Mesenchymal stem cell (in vitro differentiated cells and primary cell): ENCODE data around the gene HTR3B.
A peak's percentile ranks its signal among the peaks of the same experiment; 100 is the strongest.

ENCODE experiments used
- DNase-seq: peaks from one replicate; pipeline ENCODE4 v3.0.0-alpha.2; 2013
- H2AFZ ChIP-seq: one replicate; pipeline ENCODE4 v1.6.1; 2013; ENCODE audit warnings: low read depth, mild to moderate bottlenecking, control low read depth, inconsistent platforms, low read length, moderate library complexity
- H2AK5ac ChIP-seq: 2 replicates; pipeline ENCODE4 v1.6.1; 2013; ENCODE audit warnings: low read length, moderate library complexity, mild to moderate bottlenecking, inconsistent platforms; ENCODE audit not compliant: severe bottlenecking
- H2BK120ac ChIP-seq: one replicate; pipeline ENCODE4 v1.6.1; 2013; ENCODE audit warnings: low read depth, mild to moderate bottlenecking, inconsistent platforms, low read length, moderate library complexity
- H2BK12ac ChIP-seq, 2 experiments: one replicate each; pipeline ENCODE4 v1.6.1; 2013; ENCODE audit warnings: inconsistent platforms in 2 of 2, low read length in 2 of 2, mild to moderate bottlenecking in 2 of 2, moderate library complexity in 2 of 2, control low read depth in 1 of 2
- H2BK15ac ChIP-seq: one replicate; pipeline ENCODE4 v1.6.1; 2013; ENCODE audit warnings: mild to moderate bottlenecking, low read depth, inconsistent platforms; ENCODE audit not compliant: poor library complexity, severe bottlenecking
- H2BK5ac ChIP-seq: 2 replicates; pipeline ENCODE4 v1.6.1; 2013; ENCODE audit warnings: low read depth, mild to moderate bottlenecking, low read length, control low read depth, inconsistent platforms; ENCODE audit not compliant: poor library complexity, severe bottlenecking
- H3K14ac ChIP-seq, 2 experiments: one replicate each; pipeline ENCODE4 v1.6.1; 2013; ENCODE audit warnings: inconsistent platforms in 2 of 2, low read length in 2 of 2, control low read depth in 1 of 2, mild to moderate bottlenecking in 1 of 2, moderate library complexity in 1 of 2
- H3K18ac ChIP-seq, 2 experiments: one replicate each; pipeline ENCODE4 v1.6.1; 2013; ENCODE audit warnings: inconsistent platforms in 2 of 2, low read length in 2 of 2, control low read depth in 1 of 2, low read depth in 1 of 2, mild to moderate bottlenecking in 1 of 2
- H3K23ac ChIP-seq, 2 experiments: one replicate each; pipeline ENCODE4 v1.6.1; 2013; ENCODE audit warnings: inconsistent platforms in 2 of 2, low read length in 2 of 2, mild to moderate bottlenecking in 2 of 2, moderate library complexity in 2 of 2, control low read depth in 1 of 2
- H3K27ac ChIP-seq: 2 replicates; pipeline ENCODE4 v1.5.1; 2013; ENCODE audit warnings: mild to moderate bottlenecking, moderate library complexity, low read length, control low read depth, inconsistent platforms; ENCODE audit not compliant: poor library complexity, severe bottlenecking
- H3K27me3 ChIP-seq, 2 experiments: 2 replicates each; pipeline versions ENCODE4 v1.6.1 to v1.7.0; 2013; ENCODE audit warnings: low read length in 2 of 2, mild to moderate bottlenecking in 2 of 2, moderate library complexity in 2 of 2, control low read depth in 1 of 2, inconsistent platforms in 1 of 2; ENCODE audit not compliant: control insufficient read depth in 1 of 2, insufficient read depth in 1 of 2
- H3K36me3 ChIP-seq, 2 experiments: 2 replicates each; pipeline versions ENCODE4 v1.6.1 to v1.7.0; 2013; ENCODE audit warnings: low read length in 2 of 2, control low read depth in 1 of 2, inconsistent platforms in 1 of 2, low read depth in 1 of 2, mild to moderate bottlenecking in 1 of 2; ENCODE audit not compliant: insufficient read depth in 2 of 2, control insufficient read depth in 1 of 2
- H3K4ac ChIP-seq, 2 experiments: one replicate each; pipeline ENCODE4 v1.6.1; 2013; ENCODE audit warnings: inconsistent platforms in 2 of 2, low read length in 2 of 2, mild to moderate bottlenecking in 2 of 2, moderate library complexity in 2 of 2, control low read depth in 1 of 2, low read depth in 1 of 2
- H3K4me1 ChIP-seq: 2 replicates; pipeline ENCODE4 v1.6.1; 2013; ENCODE audit warnings: low read depth, low read length, control low read depth; ENCODE audit not compliant: control insufficient read depth, insufficient read depth
- H3K4me2 ChIP-seq: 2 replicates; pipeline ENCODE4 v1.6.1; 2013; ENCODE audit warnings: low read length, mild to moderate bottlenecking, inconsistent platforms; ENCODE audit not compliant: poor library complexity, severe bottlenecking
- H3K4me3 ChIP-seq, 2 experiments: 2 replicates each; pipeline versions ENCODE4 v1.5.1 to v1.7.0; 2013; ENCODE audit warnings: low read length in 2 of 2, mild to moderate bottlenecking in 2 of 2, control low read depth in 1 of 2, low read depth in 1 of 2; ENCODE audit not compliant: insufficient read depth in 1 of 2
- H3K79me1 ChIP-seq: replicated peaks from 2 replicates; pipeline ENCODE4 v1.6.1; 2013; ENCODE audit warnings: mild to moderate bottlenecking, control low read depth, low read length, inconsistent platforms; ENCODE audit not compliant: poor library complexity, severe bottlenecking
- H3K9ac ChIP-seq: 2 replicates; pipeline ENCODE4 v1.7.0; 2013; ENCODE audit warnings: mild to moderate bottlenecking, low read length, moderate library complexity
- H3K9me3 ChIP-seq: 2 replicates; pipeline ENCODE4 v1.7.0; 2013; ENCODE audit warnings: mild to moderate bottlenecking, low read length; ENCODE audit not compliant: control insufficient read depth
- H4K8ac ChIP-seq: one replicate; pipeline ENCODE4 v1.6.1; 2013; ENCODE audit warnings: inconsistent platforms, mild to moderate bottlenecking, low read length, moderate library complexity
- H4K91ac ChIP-seq: one replicate; pipeline ENCODE4 v1.6.1; 2013; ENCODE audit warnings: mild to moderate bottlenecking, low read length, inconsistent platforms
- WGBS: methylation state at CpG from one replicate; pipeline ENCODE4 v1.1.7; 2013; ENCODE audit warnings: mixed read lengths; 5-methylcytosine and 5-hydroxymethylcytosine counted together

The HTR3B gene

DNA sequence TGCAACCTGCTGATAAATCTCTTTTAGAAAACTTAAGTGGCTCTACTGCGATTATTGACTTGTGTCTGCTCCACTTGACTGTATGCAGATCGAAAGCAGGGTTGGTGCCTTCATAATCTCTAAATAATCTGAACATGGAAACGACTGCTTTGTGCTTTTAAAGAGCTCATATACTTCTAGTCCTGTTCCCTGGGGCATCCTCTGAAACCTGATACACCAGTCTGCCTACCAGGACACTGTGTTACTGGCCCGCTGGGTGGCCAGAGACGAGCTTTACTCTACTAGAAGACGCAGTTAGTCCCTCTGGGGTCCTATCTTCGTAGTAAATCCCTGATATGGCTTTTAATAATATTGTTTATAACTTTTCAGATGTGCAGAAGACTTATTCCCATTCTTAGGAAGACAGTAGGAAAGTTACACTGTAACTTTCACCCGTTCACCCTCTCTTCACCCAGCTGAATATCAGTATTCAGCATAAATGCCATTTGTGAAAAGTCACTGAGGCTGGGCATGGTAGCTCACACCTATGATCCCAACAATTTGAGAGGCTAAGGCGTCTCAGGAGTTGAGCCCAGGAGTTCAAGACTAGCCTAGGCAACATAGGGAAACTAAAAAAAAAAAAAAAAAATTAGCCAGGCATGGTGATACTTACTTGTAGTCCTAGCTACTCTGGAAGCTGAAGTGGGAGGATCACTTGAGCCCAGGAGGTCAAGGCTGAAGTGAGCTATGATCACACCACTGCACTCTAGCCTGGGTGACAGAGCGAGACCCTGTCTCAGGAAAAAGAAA lies 9.0 kb upstream of the HTR3B start:
- Histone ChIP-seq H2BK12ac (no peak overlapping the region), H3K23ac (no peak overlapping the region), H4K8ac (no peak overlapping the region), H2BK15ac (no peak overlapping the region), H3K27ac (no peak overlapping the region), H2AK5ac (no peak overlapping the region), H3K4me1 (no peaks in the 10 kb centered on the region), H3K18ac (no peak overlapping the region), H2AFZ (no peak overlapping the region), H4K91ac (no peak overlapping the region), H2BK120ac (no peak overlapping the region), H3K4ac (no peak overlapping the region), H3K27me3 (peaks cover 18 to 21% of the 10 kb centered on the region in 2 experiments), H2BK5ac (no peak overlapping the region), H3K4me2 (no peak overlapping the region), H3K14ac (no peak overlapping the region), H3K79me1 (no peaks in the 10 kb centered on the region), H3K9me3 (no peaks in the 10 kb centered on the region), H3K36me3 (no peaks in the 10 kb centered on the region), H3K4me3 (no peak overlapping the region), H3K9ac (no peak overlapping the region)
- 52% methylated on average over 8 of the region's 10 CpGs for WGBS
- no peak for DNase-seq

DNA sequence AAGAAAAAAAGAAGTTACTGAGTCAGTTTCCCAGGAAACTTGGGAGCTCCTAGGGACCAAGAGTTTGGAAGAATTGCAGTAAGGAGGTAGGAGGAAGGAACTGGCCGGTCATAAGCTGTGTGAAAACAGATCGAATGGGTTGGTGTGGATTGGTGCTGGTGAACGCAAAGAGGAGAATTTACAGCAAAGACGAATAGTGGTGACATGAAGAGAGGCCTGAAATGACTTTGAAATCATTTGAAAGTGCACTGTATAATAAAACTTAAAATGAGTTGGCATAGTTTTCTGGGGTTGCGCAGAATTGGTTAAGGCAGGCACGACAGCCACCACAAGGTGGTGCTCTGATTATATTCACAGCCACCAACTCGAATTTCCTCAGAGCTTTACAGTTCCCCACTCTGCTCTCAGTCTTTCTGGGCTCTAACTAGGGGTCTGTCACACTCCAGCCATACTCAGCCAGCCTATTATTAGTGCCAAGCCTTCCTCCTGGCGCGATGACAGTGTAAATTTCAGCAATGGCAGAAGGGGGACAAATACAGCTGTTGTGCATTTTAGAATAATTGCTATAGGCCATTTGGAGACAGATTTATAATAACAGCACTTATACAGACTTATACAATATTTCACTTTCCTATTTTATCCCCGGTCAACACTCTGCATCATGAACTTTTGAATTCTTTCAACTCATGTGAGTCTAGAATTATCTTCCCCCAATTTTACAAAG lies 8.3 kb upstream of the HTR3B start:
- Histone ChIP-seq H3K36me3 (no peaks in the 10 kb centered on the region), H3K23ac (no peak overlapping the region), H4K8ac (no peak overlapping the region), H3K27ac (no peak overlapping the region), H2AK5ac (no peak overlapping the region), H2AFZ (no peak overlapping the region), H3K9me3 (no peaks in the 10 kb centered on the region), H3K79me1 (no peaks in the 10 kb centered on the region), H3K9ac (no peak overlapping the region), H2BK12ac (no peak overlapping the region), H3K27me3 (peaks cover 18 to 21% of the 10 kb centered on the region in 2 experiments), H2BK15ac (no peak overlapping the region), H4K91ac (no peak overlapping the region), H3K4me2 (no peak overlapping the region), H3K4me3 (no peak overlapping the region), H3K14ac (no peak overlapping the region), H3K4ac (no peak overlapping the region), H2BK120ac (no peak overlapping the region), H2BK5ac (no peak overlapping the region), H3K4me1 (no peaks in the 10 kb centered on the region), H3K18ac (no peak overlapping the region)
- WGBS: 40% methylated on average over 8 of the region's 10 CpGs
- peak; percentile 43 for DNase-seq

DNA sequence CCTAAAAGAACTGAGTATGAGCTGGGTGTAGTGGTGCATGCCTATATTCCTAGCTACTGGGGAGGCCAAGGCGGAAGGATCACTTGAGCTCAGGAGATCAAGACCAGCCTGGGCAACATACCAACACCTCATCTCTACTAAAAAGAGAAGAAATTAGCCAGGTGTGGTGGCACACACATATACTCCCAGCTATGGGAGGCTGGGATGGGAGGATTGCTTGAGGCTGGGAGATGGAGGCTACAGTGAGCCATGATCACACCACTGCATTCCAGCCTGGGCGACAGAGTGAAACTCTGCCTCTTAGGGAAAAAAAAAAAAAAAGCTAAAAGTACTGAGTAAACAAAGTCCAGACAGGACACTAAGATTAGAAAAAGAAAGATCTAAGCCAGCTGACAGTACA lies 3.5 kb upstream of the HTR3B start:
- Histone ChIP-seq H3K27me3 (peaks cover 17 to 32% of the 10 kb centered on the region in 2 experiments), H3K23ac (no peak overlapping the region), H3K9me3 (no peaks in the 10 kb centered on the region), H3K79me1 (no peaks in the 10 kb centered on the region), H3K4me1 (no peaks in the 10 kb centered on the region), H3K9ac (no peak overlapping the region), H2BK15ac (no peak overlapping the region), H2BK120ac (no peak overlapping the region), H3K14ac (no peak overlapping the region), H3K36me3 (no peaks in the 10 kb centered on the region), H3K4ac (no peak overlapping the region), H3K4me3 (no peak overlapping the region), H2BK12ac (no peak overlapping the region), H3K18ac (no peak overlapping the region), H4K8ac (no peak overlapping the region), H2AK5ac (no peak overlapping the region), H2AFZ (no peak overlapping the region), H3K4me2 (no peak overlapping the region), H3K27ac (no peak overlapping the region), H4K91ac (no peak overlapping the region), H2BK5ac (no peak overlapping the region)
- no peak for DNase-seq
- WGBS: 90% methylated on average over 1 of the region's 2 CpGs

DNA sequence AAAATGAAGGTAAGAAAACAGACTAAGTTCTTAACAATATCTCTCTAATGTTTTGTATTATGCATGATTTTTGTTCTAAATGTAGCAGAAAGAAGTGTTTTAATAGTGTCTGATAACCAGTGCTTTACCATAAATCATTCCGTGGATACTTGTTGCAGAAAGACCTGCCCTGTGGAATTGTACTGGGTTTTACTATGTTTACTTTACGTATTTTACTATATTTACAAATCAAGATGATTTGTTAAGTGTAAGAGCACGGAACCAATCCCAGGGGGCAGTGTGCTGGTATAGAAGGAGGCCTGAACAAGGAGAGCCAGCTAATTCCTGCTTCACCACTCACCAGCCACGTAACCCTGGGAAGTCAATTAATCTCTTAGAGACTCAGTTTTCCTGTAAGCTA lies 1.4 kb downstream of the HTR3B start:
- DNase-seq: peak; percentile 56
- 0% methylated on average over 1 of the region's 4 CpGs for WGBS
- no peak overlapping the region for H4K91ac ChIP-seq

More for the DNA sequence above, 1.4 kb downstream of the HTR3B start:
- no peak overlapping the region for H3K4me3 ChIP-seq
- H3K23ac ChIP-seq: no peak overlapping the region
- H3K79me1 ChIP-seq: no peaks in the 10 kb centered on the region
- no peak overlapping the region for H2AK5ac ChIP-seq
- H2BK12ac ChIP-seq: no peak overlapping the region
- no peak overlapping the region for H2BK5ac ChIP-seq
- no peak overlapping the region for H2BK120ac ChIP-seq
- no peak overlapping the region for H3K14ac ChIP-seq
- peaks cover 26 to 50% of the 10 kb centered on the region in 2 experiments for H3K27me3 ChIP-seq
- no peaks in the 10 kb centered on the region for H3K36me3 ChIP-seq
- no peak overlapping the region for H2AFZ ChIP-seq
- H3K4ac ChIP-seq: no peak overlapping the region
- H3K9ac ChIP-seq: no peak overlapping the region
- H3K27ac ChIP-seq: no peak overlapping the region
- H3K4me2 ChIP-seq: no peak overlapping the region
- H3K9me3 ChIP-seq: no peaks in the 10 kb centered on the region
- no peaks in the 10 kb centered on the region for H3K4me1 ChIP-seq
- H4K8ac ChIP-seq: no peak overlapping the region
- H3K18ac ChIP-seq: no peak overlapping the region
- no peak overlapping the region for H2BK15ac ChIP-seq
